Skeletal muscle cell (primary cell): ENCODE results near the gene TNIK.

Source experiments
- DNase-seq: peaks from one replicate; pipeline ENCODE4 v3.0.0-alpha.2; 2010; ENCODE audit warnings: low read depth
- H3K4me3 ChIP-seq: 2 replicates; pipeline ENCODE4 v1.5.1; 2011; ENCODE audit warnings: low read depth, mild to moderate bottlenecking, control low read depth, low read length, moderate library complexity

TNIK gene

GRCh38 chr3:171108066-171108465 is 352.1 kb downstream of the TNIK start:
- no peak overlapping the region for H3K4me3 ChIP-seq
- DNase-seq = no peak

- DNase-seq = no peak
- no peak overlapping the region for H3K4me3 ChIP-seq
Observed at GRCh38 chr3:171103185-171103584, 357.0 kb downstream of the TNIK start.

GRCh38 chr3:171101982-171102641 is 358.1 kb downstream of the TNIK start:
- DNase-seq = peak; percentile 57
- no peak overlapping the region for H3K4me3 ChIP-seq

GRCh38 chr3:171099911-171100310 is 360.3 kb downstream of the TNIK start:
- H3K4me3 ChIP-seq = no peak overlapping the region
- DNase-seq = no peak

GRCh38 chr3:171095063-171095462 is 365.1 kb downstream of the TNIK start:
- no peak overlapping the region for H3K4me3 ChIP-seq
- DNase-seq = no peak

- no peak for DNase-seq
- no peak overlapping the region for H3K4me3 ChIP-seq
Observed at GRCh38 chr3:171094411-171094810, 365.8 kb downstream of the TNIK start.

DNA sequence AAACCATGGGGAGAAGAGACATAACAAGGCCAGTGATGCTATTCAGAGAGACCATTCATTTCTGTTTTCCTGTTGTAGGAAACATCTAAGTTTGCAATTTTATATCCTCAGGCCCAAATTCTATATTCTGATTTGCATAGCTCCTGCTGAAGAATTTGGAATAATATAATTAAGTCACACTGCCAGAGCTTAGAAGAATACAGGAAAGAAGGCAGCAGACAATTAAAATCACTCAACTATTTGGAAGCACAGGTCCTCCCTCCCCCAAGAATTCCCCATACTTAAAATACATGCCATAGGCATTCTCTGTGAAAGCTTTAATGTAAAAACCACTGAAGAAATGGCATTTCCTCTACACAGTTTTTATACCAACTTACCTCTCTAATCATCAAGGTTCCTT is 366.7 kb downstream of the TNIK start:
- H3K4me3 ChIP-seq = no peak overlapping the region
- no peak for DNase-seq

DNA sequence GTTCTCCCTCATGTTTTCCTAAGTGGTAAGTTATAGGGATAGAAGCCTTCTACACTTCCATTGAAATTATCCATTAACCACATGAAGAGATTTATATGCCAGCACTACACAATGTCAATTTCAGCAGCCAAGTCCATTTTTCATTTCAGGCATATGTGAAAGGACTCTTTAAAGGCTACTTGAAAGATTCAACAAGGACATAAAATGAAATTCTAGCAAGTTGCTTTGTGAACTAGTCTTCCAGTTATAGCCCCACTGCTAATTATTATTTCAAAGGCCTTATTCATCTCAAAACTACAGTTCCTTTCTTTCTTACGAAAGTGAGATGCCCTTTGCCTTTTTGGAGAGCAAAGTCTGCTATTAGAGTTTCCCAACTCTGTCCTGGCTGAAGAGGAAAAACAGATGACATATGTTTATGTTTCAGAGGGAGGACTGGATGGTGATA is 367.7 kb downstream of the TNIK start:
- no peak overlapping the region for H3K4me3 ChIP-seq
- no peak for DNase-seq

- no peak overlapping the region for H3K4me3 ChIP-seq
- DNase-seq = no peak
Observed at GRCh38 chr3:171090321-171090720, 369.9 kb downstream of the TNIK start.

- no peak overlapping the region for H3K4me3 ChIP-seq
- DNase-seq = peak; percentile 65
Observed at GRCh38 chr3:171088964-171089754, 371.0 kb downstream of the TNIK start.

GRCh38 chr3:171088496-171088895 is 371.7 kb downstream of the TNIK start:
- no peak overlapping the region for H3K4me3 ChIP-seq
- DNase-seq = no peak

DNA sequence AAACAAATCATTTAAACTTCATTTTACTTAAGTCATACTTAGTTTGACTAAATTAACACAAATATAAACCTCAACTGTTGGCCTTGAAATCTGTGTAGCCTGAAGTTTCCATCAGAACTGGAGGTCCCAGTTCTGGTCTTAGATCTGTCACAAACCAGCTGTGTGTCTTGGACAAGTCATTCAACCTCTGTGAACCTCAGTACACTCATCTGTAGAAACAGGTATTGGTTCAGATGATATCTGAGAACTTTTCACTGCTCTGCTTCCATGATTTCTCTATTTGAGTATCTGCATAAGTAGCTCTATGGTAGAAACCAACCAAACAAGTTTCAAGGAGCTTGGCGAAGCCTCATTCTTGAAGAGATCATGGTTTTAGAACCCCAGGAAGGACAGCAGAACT is 373.3 kb downstream of the TNIK start:
- no peak for DNase-seq

DNA sequence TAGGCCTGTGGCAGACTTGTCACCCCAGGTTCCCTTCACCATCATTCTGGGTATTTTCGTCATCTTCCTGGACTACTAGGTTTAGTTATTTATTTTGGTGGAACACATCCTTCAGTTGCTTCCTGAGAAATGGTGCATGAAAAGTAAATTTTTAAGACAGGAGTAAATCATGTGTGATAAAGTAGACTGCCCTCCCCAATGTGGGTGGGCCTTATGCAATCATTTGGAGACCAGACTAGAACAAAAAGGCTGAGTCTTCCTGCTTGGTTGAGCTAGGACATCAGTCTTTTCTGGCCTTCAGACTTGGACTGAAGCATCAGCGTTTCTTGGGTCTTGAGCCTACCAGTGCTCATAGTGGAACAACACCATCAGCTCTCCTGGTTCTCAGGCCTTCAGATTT is 382.9 kb downstream of the TNIK start:
- no peak overlapping the region for H3K4me3 ChIP-seq
- DNase-seq = no peak

More for the DNA sequence above, 373.3 kb downstream of the TNIK start:
- no peak overlapping the region for H3K4me3 ChIP-seq

DNA sequence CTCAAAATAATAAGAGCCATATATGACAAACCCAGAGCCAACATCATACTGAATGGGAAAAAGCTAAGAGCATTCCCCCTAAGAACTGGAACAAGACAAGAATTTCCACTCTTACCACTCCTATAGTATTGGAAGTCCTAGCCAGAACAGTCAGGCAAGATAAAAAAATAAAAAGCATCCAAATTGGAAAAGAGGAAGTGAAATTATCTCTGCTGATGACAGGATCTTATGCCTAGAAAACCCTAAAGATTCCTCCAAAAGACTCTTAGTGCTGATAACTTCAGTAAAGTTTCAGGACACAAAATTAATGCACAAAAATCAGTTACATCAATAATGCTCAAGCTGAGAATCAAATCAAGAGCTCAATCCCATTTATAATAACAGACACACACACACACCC is 387.8 kb downstream of the TNIK start:
- no peak overlapping the region for H3K4me3 ChIP-seq
- DNase-seq = no peak

DNA sequence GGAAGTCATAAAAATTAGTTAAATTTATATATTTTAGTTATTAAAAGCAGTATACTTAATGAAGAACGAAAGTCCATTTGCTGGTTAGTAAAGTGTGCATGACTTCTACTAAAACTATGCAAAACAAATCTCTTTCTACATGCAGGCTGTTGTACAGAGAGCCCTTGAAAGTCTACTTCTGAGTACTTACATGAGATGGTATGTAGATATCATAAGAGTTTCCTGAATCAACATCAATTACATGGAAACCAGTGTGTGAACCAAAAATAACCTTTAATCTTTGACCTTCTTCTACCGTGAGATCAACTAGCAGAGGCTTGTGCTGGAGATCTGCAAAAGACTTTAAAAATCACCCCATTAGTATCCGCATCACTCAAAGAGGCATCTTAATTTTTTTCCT is 391.5 kb downstream of the TNIK start:
- no peak for DNase-seq
- H3K4me3 ChIP-seq = no peak overlapping the region

DNA sequence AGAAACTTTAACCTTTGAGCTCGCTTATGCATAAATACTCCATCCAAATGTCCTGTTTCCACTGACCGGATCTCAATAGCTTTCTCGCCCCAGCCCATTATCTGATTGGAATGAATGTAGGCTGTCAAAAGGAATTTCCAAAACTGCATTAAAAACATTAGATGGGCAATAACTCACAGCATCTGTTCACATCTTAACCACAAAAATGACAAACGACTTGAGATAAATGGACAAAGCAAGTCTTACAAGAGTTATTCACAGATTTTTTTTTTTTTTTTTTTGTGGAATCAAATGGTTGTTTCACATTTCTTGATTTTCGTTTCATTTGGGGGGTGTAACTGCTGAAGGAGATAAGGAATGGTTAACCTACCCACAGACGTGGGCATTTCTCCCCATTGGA is 394.0 kb downstream of the TNIK start:
- H3K4me3 ChIP-seq = no peak overlapping the region
- no peak for DNase-seq

- no peak for DNase-seq
- no peak overlapping the region for H3K4me3 ChIP-seq
Observed at GRCh38 chr3:171065732-171066131, 394.5 kb downstream of the TNIK start.

- DNase-seq = no peak
- no peak overlapping the region for H3K4me3 ChIP-seq
Observed at GRCh38 chr3:171064461-171064860, 395.7 kb downstream of the TNIK start.

DNA sequence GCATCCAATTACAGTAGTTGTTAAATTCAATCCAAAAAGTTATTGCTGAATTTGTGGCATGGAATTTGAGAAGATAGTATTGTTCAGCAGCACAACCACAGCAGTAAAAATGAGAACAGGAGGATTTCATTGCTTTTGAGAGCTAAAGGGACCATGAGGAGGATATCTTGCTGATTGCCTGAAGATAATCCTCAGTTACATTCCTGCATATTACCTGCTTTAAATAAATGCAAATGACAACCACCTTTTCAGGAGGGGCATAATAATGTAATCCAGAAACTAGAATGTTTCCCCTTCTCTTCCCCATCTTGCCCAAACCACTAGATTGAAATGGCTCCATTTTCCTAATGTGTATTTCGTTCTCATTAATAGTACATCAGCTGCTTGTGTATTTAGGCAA is 398.5 kb downstream of the TNIK start:
- no peak overlapping the region for H3K4me3 ChIP-seq
- no peak for DNase-seq

DNA sequence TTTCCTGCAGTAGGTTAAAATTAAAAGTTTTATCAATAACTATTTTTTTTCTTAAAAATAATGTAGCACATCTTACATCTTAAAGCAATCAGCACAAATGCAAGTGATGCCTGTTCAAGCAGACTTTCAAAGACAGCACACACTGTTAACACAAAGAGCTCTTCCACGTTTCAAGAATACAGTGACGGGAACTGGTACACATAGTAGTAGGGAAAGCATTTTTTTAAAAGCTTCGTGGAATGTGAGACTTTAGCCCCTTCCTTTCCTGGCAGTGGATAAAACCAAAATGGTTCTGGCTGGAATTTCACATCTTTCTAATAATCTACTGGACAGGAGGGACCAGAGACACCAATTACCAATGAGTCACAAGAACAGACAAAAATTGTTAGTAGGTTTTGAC is 400.2 kb downstream of the TNIK start:
- no peak for DNase-seq

More for the DNA sequence above, 400.2 kb downstream of the TNIK start:
- H3K4me3 ChIP-seq = no peak overlapping the region
